ENCODE data around the gene PCGF3. TPM values are rescaled to one million over a fixed set of nuclear protein-coding genes. Genes with fewer than 3 reads are reported as not detected.
"Not testable (repeated sequence)": the region's sequence is repeated elsewhere in the genome, so short reads cannot be mapped to it uniquely, and the experiment has no call there.

The PCGF3 gene
- total RNA-seq, 1 experiment from 2014 or later, result 21.3 TPM

- in situ Hi-C loops (cut with HindIII; ENCODE audit: low pct_unique_long_range_greater_than_20kb, low sequenced_read_pairs), result no loop called here
- no peak for DNase-seq (ENCODE audit: low read depth)
These were observed 38.6 kb upstream of the PCGF3 start for GRCh38 chr4:666822-667544.

GRCh38 chr4:667545-667925, 38.1 kb upstream of the PCGF3 start:
- in situ Hi-C loops (cut with HindIII; ENCODE audit: low pct_unique_long_range_greater_than_20kb, low sequenced_read_pairs), result no loop called here
- no peak for DNase-seq (ENCODE audit: low read depth)

GRCh38 chr4:668219-668618, 37.4 kb upstream of the PCGF3 start:
- DNase-seq (ENCODE audit: low read depth); in situ Hi-C loops (cut with HindIII; ENCODE audit: low pct_unique_long_range_greater_than_20kb, low sequenced_read_pairs): not testable (repeated sequence)

GRCh38 chr4:669806-670559, 35.6 kb upstream of the PCGF3 start:
- DNase-seq (ENCODE audit: low read depth); in situ Hi-C loops (cut with HindIII; ENCODE audit: low pct_unique_long_range_greater_than_20kb, low sequenced_read_pairs): not testable (repeated sequence)

GRCh38 chr4:671769-672168, 33.9 kb upstream of the PCGF3 start:
- DNase-seq (ENCODE audit: low read depth), result no peak
- in situ Hi-C loops (cut with HindIII; ENCODE audit: low pct_unique_long_range_greater_than_20kb, low sequenced_read_pairs), result no loop called here

GRCh38 chr4:673349-674091, 32.1 kb upstream of the PCGF3 start:
- DNase-seq (ENCODE audit: low read depth), result no peak
- in situ Hi-C loops (cut with HindIII; ENCODE audit: low pct_unique_long_range_greater_than_20kb, low sequenced_read_pairs), result no loop called here

GRCh38 chr4:674172-675035, 31.2 kb upstream of the PCGF3 start, which contains the start of the genes ATP5ME and MYL5:
ATP5ME (minus strand) TSS chr4:674276; CDS start chr4:674247, 29 bp downstream.
MYL5 (plus strand) TSS chr4:674542; CDS start chr4:678027, 3,485 bp downstream.
- in situ Hi-C loops (cut with HindIII; ENCODE audit: low pct_unique_long_range_greater_than_20kb, low sequenced_read_pairs), result no loop called here

GRCh38 chr4:675036-675882, 30.4 kb upstream of the PCGF3 start:
- in situ Hi-C loops (cut with HindIII; ENCODE audit: low pct_unique_long_range_greater_than_20kb, low sequenced_read_pairs), result no loop called here

More at GRCh38 chr4:674172-675035, 31.2 kb upstream of the PCGF3 start, which contains the start of the genes ATP5ME and MYL5:
- DNase-seq (ENCODE audit: low read depth), result peak; percentile 94

GRCh38 chr4:675980-676870, 29.4 kb upstream of the PCGF3 start:
- DNase-seq (ENCODE audit: low read depth), result no peak
- in situ Hi-C loops (cut with HindIII; ENCODE audit: low pct_unique_long_range_greater_than_20kb, low sequenced_read_pairs), result no loop called here

More at GRCh38 chr4:675036-675882, 30.4 kb upstream of the PCGF3 start:
- DNase-seq (ENCODE audit: low read depth), result no peak

- no peak for DNase-seq (ENCODE audit: low read depth)
- in situ Hi-C loops (cut with HindIII; ENCODE audit: low pct_unique_long_range_greater_than_20kb, low sequenced_read_pairs), result no loop called here
These were observed 28.8 kb upstream of the PCGF3 start for GRCh38 chr4:676871-677235.

GRCh38 chr4:677431-678293, 28.0 kb upstream of the PCGF3 start:
- DNase-seq (ENCODE audit: low read depth), result no peak

GRCh38 chr4:678331-679103, 27.1 kb upstream of the PCGF3 start:
- in situ Hi-C loops (cut with HindIII; ENCODE audit: low pct_unique_long_range_greater_than_20kb, low sequenced_read_pairs), result no loop called here
- no peak for DNase-seq (ENCODE audit: low read depth)

More at GRCh38 chr4:677431-678293, 28.0 kb upstream of the PCGF3 start:
- in situ Hi-C loops (cut with HindIII; ENCODE audit: low pct_unique_long_range_greater_than_20kb, low sequenced_read_pairs), result no loop called here

GRCh38 chr4:679104-679481, 26.5 kb upstream of the PCGF3 start:
- no peak for DNase-seq (ENCODE audit: low read depth)
- in situ Hi-C loops (cut with HindIII; ENCODE audit: low pct_unique_long_range_greater_than_20kb, low sequenced_read_pairs), result no loop called here

GRCh38 chr4:679629-680028, 26.0 kb upstream of the PCGF3 start:
- in situ Hi-C loops (cut with HindIII; ENCODE audit: low pct_unique_long_range_greater_than_20kb, low sequenced_read_pairs), result no loop called here
- no peak for DNase-seq (ENCODE audit: low read depth)

GRCh38 chr4:680091-680490, 25.5 kb upstream of the PCGF3 start:
- in situ Hi-C loops (cut with HindIII; ENCODE audit: low pct_unique_long_range_greater_than_20kb, low sequenced_read_pairs), result no loop called here
- no peak for DNase-seq (ENCODE audit: low read depth)
